ENCODE results near the gene KDM4F.

The KDM4F gene

DNA sequence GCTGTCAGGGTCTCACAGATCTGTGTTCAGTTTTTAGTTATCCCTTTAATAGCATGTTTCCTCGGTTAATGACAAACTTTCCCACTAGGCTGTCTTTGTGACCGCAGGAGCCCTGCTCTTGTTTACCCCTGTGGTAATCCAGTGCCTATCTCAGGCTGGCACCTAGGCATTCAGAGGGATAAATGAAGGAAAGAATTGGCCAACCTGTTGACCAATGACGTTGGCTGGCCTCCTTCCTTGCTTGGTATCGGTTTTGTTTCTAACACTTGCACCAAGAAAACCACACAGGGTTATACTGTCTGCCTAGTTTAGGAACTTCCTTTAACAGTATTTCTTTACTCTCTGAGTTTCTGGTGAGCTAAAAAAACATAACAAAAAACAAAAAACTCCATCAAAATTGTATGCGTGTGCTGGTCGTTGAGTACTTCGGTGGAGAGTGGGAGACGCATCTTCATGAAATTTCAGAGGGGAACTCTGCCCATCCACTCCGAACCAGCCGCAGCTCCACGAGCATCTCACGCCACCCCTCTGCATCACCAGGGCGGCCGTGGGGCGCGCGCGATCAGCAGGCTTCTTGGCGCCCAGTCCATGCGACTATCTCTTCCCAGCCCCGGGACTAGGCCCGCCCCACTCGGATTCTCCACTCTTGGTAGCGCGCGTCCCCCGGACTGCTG, 39.9 kb downstream of the KDM4F start (continued):
- TF ChIP-seq CSRNP3 (CRISPR knock-in tag; IDR thresholded peaks at IDR 0.05) (no peak), PPARA (CRISPR knock-in tag; IDR thresholded peaks at IDR 0.05; ENCODE audit: borderline replicate concordance) (no peak), SNAI2 (CRISPR knock-in tag; IDR thresholded peaks at IDR 0.05) (no peak), TSHZ2 (CRISPR knock-in tag; IDR thresholded peaks at IDR 0.05) (no peak), TCF4 (CRISPR knock-in tag; IDR thresholded peaks at IDR 0.05; ENCODE audit: borderline replicate concordance) (no peak)

DNA sequence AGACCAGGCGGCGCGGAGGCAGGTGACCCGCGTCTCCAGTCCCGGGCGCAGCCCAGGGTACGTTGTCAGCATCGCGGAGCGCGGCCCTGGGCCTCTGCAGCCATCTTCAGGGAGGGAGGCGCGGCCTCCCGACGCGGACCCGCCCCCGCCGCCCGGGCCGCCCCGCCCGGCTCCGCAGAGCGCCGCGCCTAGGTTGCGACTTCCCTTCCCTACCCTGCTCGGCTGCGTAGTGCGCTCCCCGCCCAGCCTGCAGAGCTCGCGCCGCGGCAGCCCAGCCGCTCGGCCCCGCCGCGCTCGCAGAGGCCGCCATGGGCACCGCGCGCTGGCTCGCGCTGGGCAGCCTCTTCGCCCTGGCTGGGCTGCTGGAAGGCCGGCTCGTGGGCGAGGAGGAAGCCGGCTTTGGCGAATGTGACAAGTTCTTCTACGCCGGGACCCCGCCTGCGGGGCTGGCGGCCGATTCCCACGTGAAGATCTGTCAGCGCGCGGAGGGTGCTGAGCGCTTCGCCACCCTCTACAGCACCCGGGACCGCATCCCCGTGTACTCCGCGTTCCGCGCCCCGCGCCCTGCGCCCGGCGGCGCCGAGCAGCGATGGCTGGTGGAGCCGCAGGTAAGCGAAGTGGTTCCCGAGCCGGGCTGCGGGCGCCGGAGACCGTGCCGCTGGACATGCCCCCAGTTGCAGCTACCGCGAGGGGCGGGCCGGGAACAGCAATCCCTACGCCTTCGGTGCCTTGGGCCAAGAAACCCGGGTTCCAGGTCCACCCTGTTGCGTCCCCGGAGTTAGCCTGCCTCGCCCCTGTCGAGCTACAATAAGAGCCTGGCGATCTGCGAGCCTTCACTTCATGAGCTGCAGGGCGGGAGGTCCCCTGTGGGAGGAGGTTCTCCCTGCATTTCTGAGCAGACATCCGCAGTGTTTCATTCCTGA, 40.7 kb downstream of the KDM4F start, which contains the start of gene ENDOD1:
ENDOD1 (plus strand) TSS at position 227 of the 923 bp plus-strand sequence; CDS start at position 309, 82 bp downstream.
- peak; percentile 93 for ATAC-seq
- TF ChIP-seq PATZ1 (CRISPR knock-in tag; IDR thresholded peaks at IDR 0.05; ENCODE audit: borderline replicate concordance) (no peak), ZNF565 (CRISPR knock-in tag; conservative IDR thresholded peaks at IDR 0.05; ENCODE audit: low read depth) (no peak), ZFP30 (CRISPR knock-in tag; IDR thresholded peaks at IDR 0.05) (no peak), ZNF8 (CRISPR knock-in tag; IDR thresholded peaks at IDR 0.05) (no peak), RARB (CRISPR knock-in tag; IDR thresholded peaks at IDR 0.05) (no peak)

- no peak for ATAC-seq
- no peak for TF ChIP-seq ESRRG (CRISPR knock-in tag; IDR thresholded peaks at IDR 0.05)
- TF ChIP-seq ZNF8 (CRISPR knock-in tag; IDR thresholded peaks at IDR 0.05): no peak
- no peak for TF ChIP-seq TOX (CRISPR knock-in tag; IDR thresholded peaks at IDR 0.05; ENCODE audit: borderline replicate concordance)
- no peak for TF ChIP-seq BACH2 (CRISPR knock-in tag; IDR thresholded peaks at IDR 0.05; ENCODE audit: borderline replicate concordance)
- no peak for TF ChIP-seq OSR1 (CRISPR knock-in tag; IDR thresholded peaks at IDR 0.05)
Measured at GRCh38 chr11:95091663-95092180, 42.5 kb downstream of the KDM4F start.

DNA sequence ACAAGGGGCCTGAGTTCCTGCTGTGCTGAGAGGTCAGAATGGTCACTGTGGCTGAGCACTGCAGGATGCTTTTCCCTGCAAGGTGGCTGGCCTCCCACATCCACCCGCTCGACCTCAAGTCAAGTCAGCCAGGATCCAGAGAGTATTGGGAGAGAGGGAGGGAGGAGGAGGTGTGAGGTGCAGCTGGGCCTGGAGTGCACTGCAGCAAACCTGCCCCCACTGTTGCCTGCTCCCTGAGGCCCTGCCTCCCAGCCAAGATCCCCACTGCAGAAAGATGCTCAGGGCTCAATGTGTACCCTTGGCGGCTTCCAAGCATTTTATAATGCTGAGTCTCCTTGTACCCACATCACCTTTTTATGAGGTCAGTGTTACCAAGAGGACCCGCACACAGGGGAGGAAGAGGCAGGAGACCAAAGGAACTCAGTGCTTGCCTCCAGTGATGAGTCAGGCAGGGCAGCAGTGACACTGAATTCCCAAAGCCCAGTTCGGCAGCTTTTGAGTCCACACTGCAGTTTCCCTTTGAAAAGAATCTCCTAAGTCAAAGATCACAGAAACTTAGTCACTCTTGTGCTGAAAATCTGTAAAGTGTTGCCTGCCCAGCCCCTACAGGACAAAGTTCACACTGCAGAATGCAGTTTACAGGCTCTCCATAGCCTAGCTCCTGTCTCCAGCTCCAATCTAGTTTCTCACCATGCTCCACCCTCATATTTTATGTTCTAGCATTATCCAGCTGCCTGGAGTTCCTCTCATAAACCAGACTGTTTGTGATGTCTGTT, 43.5 kb downstream of the KDM4F start:
- peak; percentile 40 for ATAC-seq
- TF ChIP-seq RARB (CRISPR knock-in tag; IDR thresholded peaks at IDR 0.05) (no peak), TCF4 (CRISPR knock-in tag; IDR thresholded peaks at IDR 0.05; ENCODE audit: borderline replicate concordance) (no peak), ZNF565 (CRISPR knock-in tag; conservative IDR thresholded peaks at IDR 0.05; ENCODE audit: low read depth) (no peak), PPARA (CRISPR knock-in tag; IDR thresholded peaks at IDR 0.05; ENCODE audit: borderline replicate concordance) (no peak), ARNTL (CRISPR knock-in tag; IDR thresholded peaks at IDR 0.05; ENCODE audit: borderline replicate concordance, low read depth) (no peak), ZNF70 (CRISPR knock-in tag; IDR thresholded peaks at IDR 0.05) (no peak), ESRRG (CRISPR knock-in tag; IDR thresholded peaks at IDR 0.05) (no peak), ZFP30 (CRISPR knock-in tag; IDR thresholded peaks at IDR 0.05) (no peak), SNAI2 (CRISPR knock-in tag; IDR thresholded peaks at IDR 0.05) (no peak), CSRNP3 (CRISPR knock-in tag; IDR thresholded peaks at IDR 0.05) (no peak), OSR1 (CRISPR knock-in tag; IDR thresholded peaks at IDR 0.05) (no peak), ISL1 (CRISPR knock-in tag; IDR thresholded peaks at IDR 0.05) (no peak), GLIS3 (CRISPR knock-in tag; IDR thresholded peaks at IDR 0.05) (no peak)
- TF ChIP-seq, protein P1, sequence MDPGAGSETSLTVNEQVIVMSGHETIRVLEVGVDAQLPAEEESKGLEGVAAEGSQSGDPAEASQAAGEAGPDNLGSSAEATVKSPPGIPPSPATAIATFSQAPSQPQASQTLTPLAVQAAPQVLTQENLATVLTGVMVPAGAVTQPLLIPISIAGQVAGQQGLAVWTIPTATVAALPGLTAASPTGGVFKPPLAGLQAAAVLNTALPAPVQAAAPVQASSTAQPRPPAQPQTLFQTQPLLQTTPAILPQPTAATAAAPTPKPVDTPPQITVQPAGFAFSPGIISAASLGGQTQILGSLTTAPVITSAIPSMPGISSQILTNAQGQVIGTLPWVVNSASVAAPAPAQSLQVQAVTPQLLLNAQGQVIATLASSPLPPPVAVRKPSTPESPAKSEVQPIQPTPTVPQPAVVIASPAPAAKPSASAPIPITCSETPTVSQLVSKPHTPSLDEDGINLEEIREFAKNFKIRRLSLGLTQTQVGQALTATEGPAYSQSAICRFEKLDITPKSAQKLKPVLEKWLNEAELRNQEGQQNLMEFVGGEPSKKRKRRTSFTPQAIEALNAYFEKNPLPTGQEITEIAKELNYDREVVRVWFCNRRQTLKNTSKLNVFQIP (CRISPR knock-in tag; IDR thresholded peaks at IDR 0.05; ENCODE audit: borderline replicate concordance, low read depth): no peak
- TF ChIP-seq, protein P2, sequence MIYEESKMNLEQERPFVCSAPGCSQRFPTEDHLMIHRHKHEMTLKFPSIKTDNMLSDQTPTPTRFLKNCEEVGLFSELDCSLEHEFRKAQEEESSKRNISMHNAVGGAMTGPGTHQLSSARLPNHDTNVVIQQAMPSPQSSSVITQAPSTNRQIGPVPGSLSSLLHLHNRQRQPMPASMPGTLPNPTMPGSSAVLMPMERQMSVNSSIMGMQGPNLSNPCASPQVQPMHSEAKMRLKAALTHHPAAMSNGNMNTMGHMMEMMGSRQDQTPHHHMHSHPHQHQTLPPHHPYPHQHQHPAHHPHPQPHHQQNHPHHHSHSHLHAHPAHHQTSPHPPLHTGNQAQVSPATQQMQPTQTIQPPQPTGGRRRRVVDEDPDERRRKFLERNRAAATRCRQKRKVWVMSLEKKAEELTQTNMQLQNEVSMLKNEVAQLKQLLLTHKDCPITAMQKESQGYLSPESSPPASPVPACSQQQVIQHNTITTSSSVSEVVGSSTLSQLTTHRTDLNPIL (CRISPR knock-in tag; IDR thresholded peaks at IDR 0.05; ENCODE audit: low read depth): no peak
